IPS-NIHi11 (cell line): ENCODE measurements around the gene ITGAL.
"Not testable (repeated sequence)": the region's sequence is repeated elsewhere in the genome, so short reads cannot be mapped to it uniquely, and the experiment has no call there.

Experiments used
- DNase-seq: peaks from one replicate; pipeline ENCODE4 v3.0.0; 2012; ENCODE audit warnings: mixed read lengths, low spot score

The ITGAL gene

DNA sequence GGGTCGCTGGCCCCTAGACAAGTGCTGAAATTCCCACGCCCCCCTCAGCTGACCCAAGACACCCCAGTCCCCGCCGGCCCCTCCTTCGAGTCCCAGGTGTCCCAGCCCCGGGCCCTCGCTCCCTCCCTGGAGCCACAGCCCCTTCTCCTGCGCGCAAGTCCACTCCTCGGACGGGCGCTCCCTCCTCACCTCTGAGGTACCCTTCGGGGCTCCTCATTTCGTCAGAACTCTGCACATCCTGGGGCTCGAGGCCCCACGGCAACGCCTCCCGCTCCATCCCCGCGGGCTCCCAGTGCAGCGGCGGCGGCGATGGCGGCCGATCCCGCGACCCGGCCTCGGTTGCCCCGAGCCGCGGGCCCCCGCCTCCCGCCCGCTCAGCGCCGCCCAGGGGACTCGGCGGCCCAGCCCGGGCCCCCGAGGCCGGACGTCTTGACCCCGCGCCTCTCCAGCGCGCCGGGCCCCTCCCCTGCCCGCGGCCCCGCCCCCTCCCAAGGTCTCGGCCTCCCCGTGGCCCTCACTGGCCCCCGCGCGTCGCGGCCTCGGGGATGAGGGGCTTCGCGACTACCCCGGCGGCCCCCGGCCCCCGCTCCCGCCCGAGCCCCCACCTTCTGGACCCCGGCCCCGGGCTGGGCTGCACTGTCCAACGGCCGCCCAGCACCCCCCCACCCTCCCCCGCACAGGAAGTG lies 53.7 kb downstream of the ITGAL start, which contains the start of gene ZNF768:
ZNF768 (minus strand) TSS at position 430 of the 686 bp plus-strand sequence; CDS start at position 277, 153 bp downstream.
- DNase-seq: peak; percentile 88

DNA sequence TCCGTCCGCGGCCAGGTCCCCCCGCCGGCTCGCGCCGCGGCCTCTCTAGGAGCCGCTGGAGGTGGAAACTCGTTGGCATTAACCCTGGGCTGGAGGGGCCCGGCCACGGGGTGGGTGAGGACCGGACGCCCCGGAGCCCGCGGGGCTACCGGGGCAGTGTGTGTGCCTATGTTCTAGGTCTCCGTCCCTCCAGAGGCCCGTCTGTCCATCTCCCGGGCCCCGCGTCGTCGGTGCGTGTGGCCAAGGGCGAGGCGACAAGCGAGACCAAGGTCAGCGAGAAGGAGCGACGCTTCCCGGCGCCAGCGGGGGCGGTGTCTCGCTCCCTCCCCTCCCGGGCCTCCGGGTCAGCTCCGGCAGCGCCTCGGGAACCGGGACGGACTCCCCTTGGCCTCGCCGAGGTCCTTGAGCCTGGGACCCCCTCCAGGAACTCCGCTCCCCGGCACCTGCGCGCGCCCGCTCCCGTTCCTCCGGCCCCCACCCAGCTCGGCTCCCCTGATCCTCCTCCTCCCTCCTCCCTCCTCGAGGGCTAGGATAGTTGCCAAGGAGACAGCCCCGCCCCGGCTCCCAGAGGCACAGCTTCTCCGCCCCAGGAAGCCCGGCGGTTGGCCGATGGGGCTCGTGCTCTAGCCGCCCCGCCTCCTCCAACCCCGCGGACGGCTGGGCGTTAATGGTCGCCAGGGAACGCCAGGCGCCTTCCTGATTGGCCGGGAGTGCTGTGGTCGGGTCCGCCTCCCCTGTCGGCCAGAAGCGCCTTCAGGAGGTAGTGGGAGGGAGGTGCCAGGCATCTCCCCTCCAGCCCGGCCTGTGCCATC lies 54.5 kb downstream of the ITGAL start:
- peak; percentile 98 for DNase-seq

DNA sequence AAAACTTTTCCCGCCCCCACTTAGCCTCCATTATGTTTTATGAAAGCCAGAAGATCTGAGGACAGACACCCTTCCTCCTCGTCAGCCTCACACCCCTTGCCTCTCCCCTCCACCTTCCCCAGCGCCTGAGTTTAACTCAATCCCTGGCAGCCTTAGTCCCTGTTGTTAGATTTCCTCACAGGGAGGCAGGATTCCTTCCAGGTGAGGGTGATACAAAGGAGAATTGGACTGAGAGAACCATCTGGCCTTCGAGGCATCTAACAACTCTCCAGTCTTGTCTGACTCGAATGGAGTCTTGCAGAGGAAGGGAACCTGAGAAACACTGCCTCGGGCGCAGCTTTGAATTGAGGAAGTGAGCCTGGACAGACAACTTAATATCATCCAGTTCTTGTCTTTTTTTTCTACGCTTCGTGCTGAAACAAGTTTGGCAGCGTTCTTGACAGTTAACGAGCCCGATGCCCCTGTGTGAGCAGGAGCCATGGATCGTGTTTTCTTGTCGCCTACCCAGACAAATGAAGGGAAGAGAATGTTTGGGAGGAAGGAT lies 55.2 kb downstream of the ITGAL start:
- no peak for DNase-seq

DNA sequence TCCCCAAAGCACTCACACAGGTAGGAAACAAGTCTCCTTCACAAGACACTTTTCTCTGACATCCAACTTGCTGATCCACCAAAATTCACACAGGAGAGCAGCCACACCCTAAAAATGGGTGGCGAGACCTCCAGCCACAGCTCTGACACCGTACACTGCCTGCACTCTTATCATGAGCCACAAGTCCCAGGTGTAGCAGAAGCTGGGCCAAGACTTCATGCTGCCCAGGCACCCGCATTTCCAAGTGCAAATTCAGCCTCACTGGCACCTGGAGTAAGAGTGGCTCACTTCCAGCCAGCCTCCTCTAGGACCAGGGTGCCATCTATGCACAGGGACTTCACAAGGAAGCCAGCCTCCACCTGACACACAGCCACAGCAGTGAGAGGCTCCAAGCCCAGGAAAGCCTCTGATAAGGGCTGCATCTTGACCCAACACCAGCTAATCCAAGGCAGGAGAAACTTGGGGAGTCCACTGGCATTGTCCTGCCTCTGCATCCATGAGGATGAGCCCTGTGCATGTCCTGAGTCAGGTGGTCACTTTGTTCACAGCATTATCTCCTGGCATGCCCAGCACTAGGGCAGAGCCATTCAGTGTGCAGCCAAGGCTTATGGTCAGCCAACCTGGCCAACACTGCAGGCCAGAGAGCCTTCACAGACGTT lies 56.4 kb downstream of the ITGAL start:
- no peak for DNase-seq

DNA sequence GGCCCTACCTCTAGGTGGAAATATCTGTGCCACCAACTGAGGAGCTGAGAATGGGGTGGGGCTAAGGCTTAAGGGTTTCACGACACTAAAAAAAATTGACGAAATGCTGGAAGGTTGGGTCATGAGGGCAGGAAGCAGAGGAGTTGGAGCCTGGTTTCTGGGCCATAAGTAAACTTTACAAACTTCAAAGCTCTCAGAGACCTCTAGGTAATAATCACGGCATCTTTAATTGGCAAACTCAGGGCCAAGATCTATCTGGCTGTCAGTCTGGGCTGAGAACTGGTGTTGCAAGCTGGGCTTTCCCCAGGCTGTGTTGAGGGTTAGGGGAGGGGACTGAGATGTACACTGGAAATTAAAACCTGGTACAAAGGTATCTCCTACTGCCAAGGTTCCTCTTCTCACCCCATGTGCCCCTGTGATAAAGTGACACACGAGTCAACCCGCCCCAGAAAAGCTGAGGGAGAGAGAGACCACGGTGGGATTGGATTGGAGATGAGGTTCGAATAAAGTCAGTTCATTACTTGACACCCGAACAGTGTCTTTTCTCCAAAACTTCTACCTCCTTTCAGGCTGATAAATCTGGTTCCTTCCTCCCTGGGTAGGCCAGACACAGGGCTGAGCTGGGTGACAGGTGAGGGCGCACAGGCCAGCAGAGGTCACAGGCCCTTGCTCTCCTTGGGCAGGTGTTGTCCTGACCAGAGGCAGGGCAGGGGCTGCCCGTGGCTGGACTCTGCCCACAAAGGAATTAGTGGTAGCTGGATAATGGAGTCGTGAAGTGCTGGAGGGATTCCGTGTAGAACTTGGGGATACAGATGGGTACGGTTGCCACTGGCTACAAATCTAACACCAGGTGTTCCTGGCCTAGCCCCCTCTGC lies 57.9 kb downstream of the ITGAL start:
- no peak for DNase-seq

DNA sequence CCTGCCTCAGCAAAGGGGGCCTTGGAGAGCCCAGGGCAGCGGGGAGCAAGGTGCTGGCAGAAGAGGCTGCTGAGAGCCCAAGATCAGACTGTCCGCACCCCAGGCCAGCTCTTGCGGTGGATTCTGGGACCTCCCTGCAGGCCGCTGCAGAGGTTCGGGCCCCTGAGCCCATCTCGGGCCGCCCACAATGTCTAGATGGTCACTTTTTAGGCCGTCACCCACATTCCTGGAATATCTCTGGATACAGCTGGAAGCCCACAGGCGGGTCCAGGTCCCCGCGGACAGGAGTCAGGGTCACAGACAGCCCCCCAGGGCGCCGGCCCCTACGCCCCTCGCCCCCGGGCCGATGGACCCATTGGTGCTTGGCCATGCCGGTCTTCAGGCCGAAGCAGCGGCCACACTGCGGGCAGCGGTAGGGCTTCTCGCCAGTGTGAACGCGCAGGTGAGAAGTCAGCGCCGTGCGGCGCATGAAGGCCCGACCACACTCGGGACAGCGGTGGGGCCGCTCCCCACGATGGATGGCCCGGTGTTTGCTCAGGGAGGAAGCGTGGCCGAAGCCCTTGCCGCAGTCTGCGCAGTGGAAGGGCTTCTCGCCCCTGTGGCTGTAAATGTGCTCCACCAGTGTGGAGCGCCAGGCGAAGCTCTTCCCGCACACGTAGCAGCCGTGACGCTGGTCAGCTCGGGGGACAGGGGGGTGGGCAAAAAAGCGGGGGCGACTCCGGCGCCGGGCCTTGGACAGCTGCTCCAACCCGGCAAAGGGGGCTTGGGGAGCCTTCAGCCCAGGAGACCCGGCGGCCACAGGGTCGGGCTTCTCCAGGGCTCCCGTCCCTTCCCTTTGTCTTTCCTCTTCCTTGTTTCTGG lies 60.0 kb downstream of the ITGAL start:
- DNase-seq: no peak

DNA sequence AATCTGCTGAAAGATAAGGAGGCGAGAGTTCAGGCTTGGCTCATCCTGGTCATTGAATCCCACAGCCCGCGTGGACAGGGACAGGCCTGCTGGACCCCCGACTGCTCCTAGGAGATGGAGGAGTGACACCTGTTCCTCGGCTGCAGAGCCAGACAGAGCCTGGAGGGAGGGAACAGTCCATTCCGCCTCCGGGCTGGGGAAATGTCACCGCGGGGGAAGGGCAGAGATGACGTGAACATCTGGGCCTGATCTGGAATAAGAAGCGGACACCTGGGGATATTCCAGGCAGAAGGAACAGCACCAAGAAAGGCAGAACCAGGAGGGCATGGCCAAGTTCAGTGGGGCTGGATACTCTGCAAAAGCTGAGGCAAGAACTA lies 60.6 kb downstream of the ITGAL start:
- DNase-seq: no peak

DNA sequence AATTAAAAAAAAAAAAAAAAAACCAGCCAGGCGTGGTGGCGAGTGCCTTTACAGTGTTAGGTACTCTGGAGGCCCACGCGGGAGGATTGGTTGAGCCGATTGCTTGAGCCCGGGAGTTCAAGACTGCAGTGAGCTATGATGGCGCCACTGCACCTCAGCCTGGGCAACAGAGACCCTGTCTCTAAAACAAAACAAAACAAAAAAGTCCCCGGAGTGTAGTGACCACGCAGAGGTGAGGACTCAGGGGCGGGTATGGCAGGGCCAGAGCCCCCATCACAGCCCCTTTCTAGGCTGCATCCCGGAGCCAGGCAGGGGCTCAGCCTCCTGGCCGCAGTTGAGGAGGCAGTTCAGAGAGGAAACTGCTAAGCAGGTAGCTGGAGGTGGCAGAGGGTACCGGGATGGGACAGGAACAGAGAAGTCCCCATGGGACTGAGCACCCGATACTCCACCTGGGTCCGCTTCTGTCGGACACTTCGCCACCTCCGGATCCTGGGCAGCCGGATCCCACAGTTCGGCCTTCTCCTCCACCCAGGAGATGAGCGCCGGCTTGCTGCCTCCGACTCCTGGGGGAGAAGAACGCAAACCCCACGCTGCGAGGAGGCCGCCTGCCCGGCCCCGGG lies 61.3 kb downstream of the ITGAL start:
- no peak for DNase-seq

DNA sequence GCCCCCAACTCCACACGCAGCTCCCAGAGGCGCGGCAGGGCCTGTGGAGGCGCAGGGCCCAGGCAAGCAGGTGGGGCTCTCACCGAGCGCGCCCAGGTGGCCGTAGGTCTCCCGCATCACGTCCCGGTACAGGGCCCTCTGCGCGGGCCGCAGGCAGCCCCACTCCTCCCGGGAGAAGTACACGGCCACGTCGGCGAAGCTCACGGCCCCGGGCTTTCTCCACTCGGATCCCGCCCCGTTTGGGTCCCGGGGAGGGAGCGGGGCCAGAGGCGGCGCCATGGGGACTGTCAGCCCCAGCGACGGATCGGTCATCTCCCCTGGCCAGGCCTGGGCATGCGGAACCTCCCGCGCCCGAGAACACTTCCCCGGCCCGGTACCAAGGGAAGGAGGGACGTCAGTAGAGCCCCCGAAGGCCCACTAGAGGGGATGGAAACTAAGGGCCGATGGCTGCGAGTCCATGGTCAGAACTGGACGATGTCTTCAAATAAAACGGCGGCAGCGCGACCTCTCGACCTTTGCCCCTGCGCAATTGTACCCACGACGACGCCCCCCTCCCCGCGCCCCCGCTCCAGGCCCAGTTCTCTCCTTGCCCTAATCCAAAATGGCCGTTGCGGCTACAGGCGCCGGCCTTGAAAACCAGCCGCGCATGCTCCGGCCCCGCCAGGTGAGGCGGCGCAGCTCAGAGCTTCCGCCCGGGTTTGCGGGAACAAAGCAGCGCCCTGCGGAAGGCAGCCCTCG lies 62.0 kb downstream of the ITGAL start, which contains the start of gene ZNF747:
ZNF747 (minus strand) TSS at position 491 of the 738 bp plus-strand sequence; CDS start at position 312, 179 bp downstream.
- peak; percentile 90 for DNase-seq

DNA sequence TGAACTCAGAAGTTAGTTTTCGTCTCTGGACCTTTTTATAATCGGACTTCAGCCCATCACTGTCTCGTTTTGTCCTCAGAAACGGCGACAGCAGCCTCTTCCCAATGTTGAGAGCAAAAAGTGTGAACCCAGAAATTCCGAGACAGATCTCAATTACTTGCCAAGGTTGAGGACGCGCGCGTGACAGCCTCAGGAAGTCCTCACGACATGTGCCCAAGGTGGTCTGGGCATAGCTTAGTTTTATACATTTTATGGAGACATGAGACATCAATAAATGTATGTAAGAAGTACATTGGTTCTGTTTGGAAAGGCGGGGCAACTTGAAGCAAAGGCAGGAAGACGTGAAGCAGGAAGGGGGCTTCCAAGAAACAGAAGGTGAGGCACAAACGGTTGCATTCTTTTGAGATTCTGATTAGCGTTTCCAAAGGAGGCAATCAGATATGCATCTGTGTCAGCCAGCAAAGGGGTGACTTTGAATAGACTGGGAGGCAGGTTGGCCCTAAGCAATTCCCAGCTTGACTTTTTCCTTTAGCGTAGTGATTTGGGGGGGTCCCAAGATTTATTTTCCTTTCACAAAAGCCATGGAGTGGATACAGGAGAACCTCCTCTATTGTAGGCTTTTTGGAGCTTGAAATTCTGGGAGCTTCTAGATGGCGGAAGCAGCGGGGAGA lies 62.7 kb downstream of the ITGAL start:
- no peak for DNase-seq

DNA sequence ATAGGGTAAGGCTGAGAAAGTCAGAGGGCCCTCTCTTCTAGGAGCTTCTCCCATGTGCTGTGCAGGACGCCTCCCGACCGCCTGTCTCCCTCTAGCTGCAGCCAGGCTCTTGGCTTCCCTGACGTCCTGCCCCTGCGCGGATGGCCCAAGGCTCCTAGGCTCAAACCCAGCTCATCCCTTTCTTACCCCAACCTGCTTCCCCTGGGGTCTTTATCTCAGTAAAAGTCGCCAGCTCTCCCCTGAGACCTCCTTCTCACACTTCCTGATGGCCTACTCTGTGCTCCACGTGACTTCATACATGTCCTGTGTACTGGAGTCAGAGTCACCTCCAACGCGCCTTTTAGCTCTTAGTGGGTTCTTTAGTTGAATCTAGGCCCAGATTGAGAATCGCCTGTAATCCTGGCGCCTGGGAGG lies 63.2 kb downstream of the ITGAL start:
- peak; percentile 72 for DNase-seq

DNA sequence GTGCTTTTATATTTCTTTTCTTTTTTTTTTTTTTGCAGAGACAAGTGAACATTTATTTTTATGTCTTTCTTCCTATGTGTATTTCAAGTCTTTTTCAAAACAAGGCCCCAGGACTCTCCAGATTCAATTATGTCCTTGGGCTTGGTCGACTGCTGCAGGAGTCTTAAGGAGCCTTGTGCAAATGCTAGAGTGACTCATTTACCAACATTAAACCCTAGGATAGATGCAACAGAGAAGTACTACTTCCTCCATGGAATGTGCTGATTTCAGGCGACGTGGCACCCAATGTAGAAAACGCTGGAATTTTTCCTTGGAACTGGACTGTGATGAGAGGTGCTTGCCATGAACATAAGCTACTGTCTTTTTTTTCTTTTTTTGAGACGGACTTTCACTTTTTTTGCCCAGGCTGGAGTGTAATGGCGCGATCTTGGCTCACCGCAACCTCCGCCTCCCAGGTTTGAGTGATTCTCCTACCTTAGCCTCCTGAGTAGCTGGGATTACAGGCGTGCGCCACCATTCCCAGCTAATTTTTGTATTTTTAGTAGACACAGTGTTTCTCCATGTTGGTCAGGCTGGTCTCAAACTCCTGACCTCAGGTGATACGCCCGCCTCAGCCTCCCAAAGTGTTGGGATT lies 64.0 kb downstream of the ITGAL start:
- not testable (repeated sequence) for DNase-seq

DNA sequence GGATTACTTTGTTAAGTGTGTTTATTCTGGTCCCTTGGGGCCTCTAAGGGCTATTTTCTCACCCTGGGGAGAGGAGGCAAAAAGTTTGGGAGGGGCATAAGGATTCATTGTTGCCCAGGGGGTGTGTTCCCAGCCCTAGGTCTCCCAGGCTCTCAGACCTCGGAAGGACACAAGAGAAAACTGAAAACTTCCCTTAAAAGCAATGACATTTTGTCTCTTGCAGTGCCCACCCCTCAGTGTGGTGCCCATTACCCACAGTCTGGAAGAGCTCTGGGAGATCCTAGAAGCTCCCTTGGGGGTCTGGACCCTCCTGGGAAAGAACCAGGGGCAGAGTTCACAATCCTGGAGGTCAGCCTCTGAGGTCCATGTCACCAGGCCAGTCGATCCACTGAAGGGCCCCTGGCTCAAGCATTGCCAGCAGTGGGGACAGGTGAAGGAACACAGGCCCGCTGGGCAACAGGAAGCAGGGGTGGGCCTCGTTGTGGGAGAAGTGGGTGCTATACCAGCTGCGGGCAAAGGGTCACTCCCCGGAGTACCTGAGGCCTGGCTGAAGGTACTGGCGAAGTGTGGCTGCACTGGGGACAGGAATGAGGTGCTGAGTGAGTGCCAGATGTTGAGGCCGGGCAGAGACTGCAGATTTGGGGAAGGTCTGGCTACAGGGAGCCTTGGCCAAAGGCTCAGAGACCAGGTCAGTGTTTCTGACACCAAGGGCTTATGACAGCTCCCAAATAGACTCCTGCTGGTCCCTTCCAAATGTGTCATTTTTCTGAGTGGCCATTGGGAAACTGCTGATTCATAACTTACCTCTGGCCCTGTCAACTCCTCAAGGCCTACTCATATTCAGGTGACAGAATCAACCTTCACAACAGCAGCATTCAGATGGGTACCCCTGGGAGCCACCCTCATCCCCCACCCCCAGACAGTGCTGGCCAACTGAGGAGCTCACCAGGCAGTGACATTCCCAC lies 66.7 kb downstream of the ITGAL start:
- DNase-seq: no peak

DNA sequence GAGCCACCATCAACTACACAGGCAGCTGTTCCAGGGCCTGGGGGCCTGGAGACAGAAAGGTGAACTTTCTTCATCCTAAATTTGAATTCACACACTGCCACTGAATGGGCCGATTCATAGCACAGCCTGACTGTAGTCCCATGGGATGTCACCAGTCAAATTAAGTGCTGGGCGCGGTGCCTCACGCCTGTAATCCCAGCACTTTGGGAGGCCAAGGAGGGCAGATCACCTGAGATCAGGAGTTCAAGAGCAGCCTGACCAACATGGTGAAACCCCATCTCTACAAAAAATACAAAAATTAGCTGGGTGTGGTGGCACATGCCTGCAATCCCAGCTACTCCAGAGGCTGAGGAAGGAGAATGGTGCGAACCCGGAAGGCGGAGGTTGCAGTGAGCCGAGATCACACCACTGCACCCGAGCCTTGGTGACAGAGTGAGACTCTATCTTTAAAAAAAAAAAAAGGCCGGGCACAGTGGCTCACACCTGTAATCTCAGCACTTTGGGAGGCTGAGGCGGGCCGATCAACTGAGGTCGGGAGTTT lies 67.5 kb downstream of the ITGAL start:
- not testable (repeated sequence) for DNase-seq

DNA sequence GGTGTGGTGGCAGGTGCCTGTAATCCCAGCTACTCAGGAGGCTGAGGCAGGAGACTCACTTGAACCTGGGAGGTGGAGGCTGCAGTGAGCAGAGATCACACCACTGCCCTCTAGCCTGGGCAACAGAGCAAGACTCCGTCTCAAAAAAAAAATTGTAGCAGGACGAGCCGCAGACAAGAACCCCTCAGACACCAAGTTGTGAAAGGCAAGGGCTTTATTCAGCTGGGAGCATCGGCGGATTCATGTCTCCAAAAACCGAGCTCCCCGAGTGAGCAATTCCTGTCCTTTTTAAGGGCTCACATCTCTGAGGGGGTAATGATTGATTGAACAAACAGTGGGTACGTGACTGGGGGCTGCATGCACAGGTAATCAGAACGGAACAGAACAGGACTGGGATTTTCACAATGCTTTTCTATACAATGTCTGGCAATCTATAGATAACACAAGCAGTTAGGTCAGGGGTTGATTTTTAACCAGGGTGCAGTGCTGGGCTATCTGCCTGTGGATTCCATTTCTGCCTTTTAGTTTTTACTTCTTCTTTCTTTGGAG lies 68.4 kb downstream of the ITGAL start:
- DNase-seq: not testable (repeated sequence)
